Memory B cell (primary cell): ENCODE measurements around the gene RASAL2.
"Not testable (repeated sequence)": the region's sequence is repeated elsewhere in the genome, so short reads cannot be mapped to it uniquely, and the experiment has no call there.

Experiments
- ATAC-seq: fragments of 150-1000 bp; cut with Tn5 transposase; 2 replicates; pipeline ENCODE4 v1.10.0; 2021; ENCODE audit warnings: low read depth, mild to moderate bottlenecking, moderate library complexity
- DNase-seq, 2 donors: peaks; one replicate each; pipeline ENCODE4 v3.0.0; 2022; ENCODE audit warnings: low spot score in 2 of 2
- H3K27ac Mint-ChIP-seq: one replicate; pipeline ENCODE4 v1.8.0; 2022; ENCODE audit warnings: mild to moderate bottlenecking, moderate library complexity, mixed read lengths
- H3K27me3 Mint-ChIP-seq: one replicate; pipeline ENCODE4 v1.8.0; 2022; ENCODE audit warnings: mixed read lengths
- H3K36me3 Mint-ChIP-seq: one replicate; pipeline ENCODE4 v1.8.0; 2022; ENCODE audit warnings: mild to moderate bottlenecking, mixed read lengths
- H3K4me1 Mint-ChIP-seq: one replicate; pipeline ENCODE4 v1.8.0; 2022; ENCODE audit warnings: mixed read lengths
- H3K4me3 Mint-ChIP-seq: one replicate; pipeline ENCODE4 v1.8.0; 2022; ENCODE audit warnings: mild to moderate bottlenecking, moderate library complexity, mixed read lengths
- H3K9me3 Mint-ChIP-seq: one replicate; pipeline ENCODE4 v1.8.0; 2022; ENCODE audit warnings: mixed read lengths

The RASAL2 gene

DNA sequence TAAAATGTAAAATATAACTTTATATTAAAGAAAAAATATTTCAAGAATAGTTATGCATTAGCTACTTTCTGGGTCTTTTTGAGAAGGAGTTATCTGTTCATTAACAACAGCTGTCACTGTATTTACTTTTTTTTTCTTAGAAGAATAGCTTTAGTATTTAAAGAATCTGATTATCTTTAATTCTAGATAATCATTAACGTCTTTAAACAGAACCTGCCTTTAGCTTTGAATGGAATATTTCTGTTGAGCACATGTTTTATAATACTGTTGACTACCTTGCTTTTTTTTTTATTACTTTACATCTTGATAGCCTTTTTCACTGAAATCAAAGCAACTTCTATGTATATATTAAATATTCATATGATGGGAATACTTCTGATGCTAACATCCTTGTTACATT is 270.9 kb downstream of the RASAL2 start:
- ATAC-seq (no peak), DNase-seq (no peak)
- Mint-ChIP-seq H3K36me3 (no peaks in the 10 kb centered on the region), H3K4me1 (no peaks in the 10 kb centered on the region), H3K9me3 (no peaks in the 10 kb centered on the region), H3K27ac (no peak overlapping the region), H3K27me3 (peaks cover under 1% of the 10 kb centered on the region), H3K4me3 (no peak overlapping the region)

DNA sequence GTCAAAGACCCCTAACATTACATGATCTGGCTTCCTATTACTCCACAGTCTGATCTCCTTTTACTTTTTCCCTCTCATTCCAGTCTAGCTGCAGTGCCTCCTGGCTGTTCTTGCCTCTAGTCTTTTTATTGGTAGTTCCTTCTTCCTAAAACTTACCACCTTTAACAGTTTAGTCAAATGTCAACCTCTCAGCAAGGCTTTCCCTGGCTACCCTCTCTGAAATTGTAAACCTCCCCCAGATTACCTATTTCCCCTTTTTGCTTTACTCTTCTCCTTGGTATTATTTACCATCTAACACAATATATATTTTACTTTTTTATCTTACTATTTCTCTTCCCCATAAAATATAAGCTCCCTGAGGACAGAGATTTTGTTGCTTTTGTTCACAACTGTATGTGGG is 273.2 kb downstream of the RASAL2 start:
- no peak for ATAC-seq
- H3K27ac Mint-ChIP-seq, result no peak overlapping the region
- H3K4me3 Mint-ChIP-seq, result no peak overlapping the region
- no peaks in the 10 kb centered on the region for H3K9me3 Mint-ChIP-seq
- no peaks in the 10 kb centered on the region for H3K4me1 Mint-ChIP-seq
- H3K27me3 Mint-ChIP-seq, result peaks cover 3% of the 10 kb centered on the region
- no peaks in the 10 kb centered on the region for H3K36me3 Mint-ChIP-seq
- DNase-seq, result no peak

DNA sequence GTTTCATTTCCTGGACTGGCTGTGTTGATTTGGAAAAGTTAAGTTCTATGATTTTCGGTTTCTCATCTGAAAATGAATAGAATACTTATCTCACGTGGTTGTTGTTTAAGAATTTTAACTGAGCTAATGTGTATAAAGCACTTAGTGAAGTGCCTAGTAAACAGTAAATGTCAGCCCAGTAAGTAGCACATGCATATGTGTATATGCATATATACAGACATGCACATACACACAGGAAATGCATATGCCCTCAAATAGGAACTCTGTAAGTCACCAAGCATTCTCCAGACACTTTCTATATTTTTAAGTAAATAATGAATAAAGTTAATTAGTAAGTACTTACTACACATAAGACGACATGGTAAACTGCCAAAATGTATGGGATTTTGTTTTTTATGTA is 274.3 kb downstream of the RASAL2 start:
- Mint-ChIP-seq H3K9me3 (no peaks in the 10 kb centered on the region), H3K4me1 (no peaks in the 10 kb centered on the region)
- ATAC-seq, result no peak

DNA sequence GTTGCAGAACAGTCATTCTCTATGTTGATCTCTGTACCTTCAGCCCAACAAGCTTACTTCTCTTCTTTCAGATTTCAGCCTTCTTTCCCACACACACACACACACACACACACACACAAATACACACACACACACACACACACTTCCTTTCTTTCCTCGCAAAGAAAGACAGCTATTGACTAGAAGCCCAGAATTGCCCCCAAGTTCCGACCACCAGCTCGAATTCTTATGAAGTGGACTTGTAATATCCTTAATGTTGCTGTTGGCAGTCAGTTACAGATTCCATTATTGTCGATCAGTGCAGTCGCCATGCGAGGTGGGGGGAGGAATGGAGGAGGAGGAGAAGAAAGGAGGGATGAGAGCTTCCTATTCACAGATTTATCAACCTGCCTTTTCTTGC is 277.3 kb downstream of the RASAL2 start:
- Mint-ChIP-seq H3K27me3 (peaks cover 5% of the 10 kb centered on the region), H3K4me3 (no peak overlapping the region), H3K9me3 (no peaks in the 10 kb centered on the region), H3K36me3 (no peaks in the 10 kb centered on the region), H3K4me1 (no peaks in the 10 kb centered on the region), H3K27ac (no peak overlapping the region)
- ATAC-seq, result no peak
- no peak for DNase-seq

More for the DNA sequence above, 274.3 kb downstream of the RASAL2 start:
- H3K27ac Mint-ChIP-seq, result no peak overlapping the region
- H3K36me3 Mint-ChIP-seq, result no peaks in the 10 kb centered on the region
- H3K27me3 Mint-ChIP-seq, result peaks cover 3% of the 10 kb centered on the region
- H3K4me3 Mint-ChIP-seq, result no peak overlapping the region
- DNase-seq, result no peak

DNA sequence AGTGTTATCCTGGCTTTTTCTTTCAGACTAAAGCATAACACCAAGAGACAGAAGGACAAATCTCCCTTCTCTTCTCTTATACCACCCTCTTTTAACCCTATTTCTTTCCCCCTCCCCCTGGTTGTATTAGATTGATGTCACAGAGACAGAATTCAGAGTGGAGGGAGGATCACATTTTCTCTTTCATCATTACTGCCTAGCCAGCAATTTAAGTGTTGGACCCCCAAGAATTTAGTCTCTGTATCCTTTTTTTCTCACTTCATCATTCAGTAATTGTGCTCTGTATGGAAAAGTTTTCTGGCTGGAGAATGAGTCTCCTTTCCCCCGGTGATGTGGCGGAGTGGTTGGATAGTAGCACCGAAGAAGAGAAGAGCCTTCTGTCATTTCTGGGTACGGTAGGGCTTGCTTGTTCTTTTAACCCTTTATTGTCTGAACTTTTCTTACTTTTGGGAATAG is 278.1 kb downstream of the RASAL2 start:
- DNase-seq (no peak), ATAC-seq (no peak)
- Mint-ChIP-seq H3K36me3 (no peaks in the 10 kb centered on the region), H3K9me3 (no peaks in the 10 kb centered on the region), H3K27ac (no peak overlapping the region), H3K27me3 (peaks cover 5% of the 10 kb centered on the region), H3K4me1 (no peaks in the 10 kb centered on the region), H3K4me3 (no peak overlapping the region)

GRCh38 chr1:178374016-178374415 is 280.1 kb downstream of the RASAL2 start:
- Mint-ChIP-seq H3K4me3 (no peak overlapping the region), H3K27me3 (peaks cover 5% of the 10 kb centered on the region), H3K9me3 (no peaks in the 10 kb centered on the region), H3K4me1 (no peaks in the 10 kb centered on the region), H3K36me3 (no peaks in the 10 kb centered on the region), H3K27ac (no peak overlapping the region)
- DNase-seq (no peak), ATAC-seq (no peak)

- H3K36me3 Mint-ChIP-seq, result no peaks in the 10 kb centered on the region
- H3K9me3 Mint-ChIP-seq, result no peaks in the 10 kb centered on the region
- DNase-seq, result no peak
- no peak overlapping the region for H3K4me3 Mint-ChIP-seq
- no peak overlapping the region for H3K27ac Mint-ChIP-seq
- H3K4me1 Mint-ChIP-seq, result no peaks in the 10 kb centered on the region
- ATAC-seq, result no peak
- peaks cover 4% of the 10 kb centered on the region for H3K27me3 Mint-ChIP-seq
Observed at GRCh38 chr1:178376008-178376407, 282.1 kb downstream of the RASAL2 start.

GRCh38 chr1:178379807-178380206 is 285.9 kb downstream of the RASAL2 start:
- Mint-ChIP-seq H3K4me3 (no peak overlapping the region), H3K9me3 (no peaks in the 10 kb centered on the region), H3K4me1 (no peaks in the 10 kb centered on the region), H3K27ac (no peak overlapping the region), H3K27me3 (peaks cover 1% of the 10 kb centered on the region), H3K36me3 (no peaks in the 10 kb centered on the region)
- ATAC-seq (no peak), DNase-seq (no peak)

- no peak for ATAC-seq
- H3K36me3 Mint-ChIP-seq, result no peaks in the 10 kb centered on the region
- no peaks in the 10 kb centered on the region for H3K4me1 Mint-ChIP-seq
- no peak overlapping the region for H3K4me3 Mint-ChIP-seq
- H3K27me3 Mint-ChIP-seq, result peaks cover 1% of the 10 kb centered on the region
- no peaks in the 10 kb centered on the region for H3K9me3 Mint-ChIP-seq
- no peak for DNase-seq
- no peak overlapping the region for H3K27ac Mint-ChIP-seq
Observed at GRCh38 chr1:178382372-178382771, 288.5 kb downstream of the RASAL2 start.

DNA sequence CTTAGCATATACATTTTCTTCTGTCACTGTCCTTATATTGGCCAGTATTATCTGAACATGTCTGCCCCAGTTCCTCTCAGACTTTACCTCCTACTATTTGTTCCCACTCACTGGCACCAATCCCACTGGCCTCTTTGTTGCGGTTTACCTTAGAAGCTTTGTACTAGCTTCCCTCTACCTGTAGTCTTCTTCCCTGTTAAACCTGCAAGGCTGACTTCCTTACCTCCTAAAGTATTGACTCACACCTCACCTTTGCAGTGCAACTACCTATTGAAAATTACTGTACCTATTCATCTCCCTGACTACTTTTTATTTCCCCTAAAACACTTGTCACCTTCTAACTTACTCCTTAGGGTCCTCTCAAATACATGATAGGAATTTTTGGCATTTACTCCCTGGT is 291.8 kb downstream of the RASAL2 start:
- no peaks in the 10 kb centered on the region for H3K36me3 Mint-ChIP-seq
- H3K27me3 Mint-ChIP-seq, result no peaks in the 10 kb centered on the region
- H3K4me1 Mint-ChIP-seq, result no peaks in the 10 kb centered on the region
- H3K27ac Mint-ChIP-seq, result no peak overlapping the region
- DNase-seq (no peak), ATAC-seq (no peak)
- no peaks in the 10 kb centered on the region for H3K9me3 Mint-ChIP-seq
- H3K4me3 Mint-ChIP-seq, result no peak overlapping the region

- no peaks in the 10 kb centered on the region for H3K9me3 Mint-ChIP-seq
- H3K4me1 Mint-ChIP-seq, result no peaks in the 10 kb centered on the region
- H3K27ac Mint-ChIP-seq, result no peak overlapping the region
- peaks cover 1% of the 10 kb centered on the region for H3K27me3 Mint-ChIP-seq
- ATAC-seq (no peak), DNase-seq (no peak)
- no peaks in the 10 kb centered on the region for H3K36me3 Mint-ChIP-seq
- no peak overlapping the region for H3K4me3 Mint-ChIP-seq
Observed at GRCh38 chr1:178388418-178389145, 294.7 kb downstream of the RASAL2 start.

DNA sequence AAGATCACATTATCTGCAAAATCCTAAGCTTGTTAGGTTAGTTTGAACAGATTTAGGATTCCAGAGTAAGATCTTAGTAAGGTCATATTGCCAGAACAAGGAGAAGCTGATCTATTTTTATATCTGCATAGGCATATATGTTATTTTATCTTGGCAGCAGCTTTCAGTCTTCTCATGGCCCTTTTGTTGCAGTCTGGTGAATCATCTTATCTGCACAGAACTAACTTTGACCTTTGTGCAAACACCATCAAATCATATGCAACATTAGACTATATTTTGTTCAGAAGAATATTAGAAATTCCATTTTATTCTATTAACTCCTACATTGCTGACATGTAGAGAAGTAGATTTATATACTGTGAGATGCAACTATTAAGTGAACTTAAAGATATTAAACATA is 295.5 kb downstream of the RASAL2 start:
- no peak for ATAC-seq
- H3K36me3 Mint-ChIP-seq, result no peaks in the 10 kb centered on the region
- H3K4me3 Mint-ChIP-seq, result no peak overlapping the region

DNA sequence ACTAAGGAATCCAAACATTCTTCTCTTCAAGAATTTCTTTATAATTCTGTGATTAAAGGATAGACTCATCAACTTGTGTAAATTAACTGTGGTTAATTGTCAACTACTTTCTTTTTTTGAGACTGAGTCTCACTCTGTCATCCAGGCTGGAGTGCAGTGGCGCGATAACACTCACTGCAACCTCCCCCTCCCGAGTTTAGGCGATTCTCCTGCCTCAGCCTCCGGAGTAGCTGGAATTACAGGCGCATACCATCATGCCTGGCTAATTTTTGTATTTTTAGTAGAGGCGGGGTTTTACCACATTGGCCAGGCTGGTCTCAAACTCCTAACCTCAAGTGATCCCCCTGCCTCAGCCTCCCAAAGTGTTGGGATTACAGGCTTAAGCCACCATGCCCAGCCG is 296.4 kb downstream of the RASAL2 start:
- ATAC-seq, H3K27me3 Mint-ChIP-seq, H3K4me3 Mint-ChIP-seq, H3K4me1 Mint-ChIP-seq, H3K36me3 Mint-ChIP-seq, H3K9me3 Mint-ChIP-seq, H3K27ac Mint-ChIP-seq, DNase-seq: not testable (repeated sequence)

More for the DNA sequence above, 295.5 kb downstream of the RASAL2 start:
- no peaks in the 10 kb centered on the region for H3K4me1 Mint-ChIP-seq
- H3K27ac Mint-ChIP-seq, result no peak overlapping the region
- DNase-seq, result no peak
- no peaks in the 10 kb centered on the region for H3K9me3 Mint-ChIP-seq
- H3K27me3 Mint-ChIP-seq, result peaks cover 2% of the 10 kb centered on the region

- H3K4me3 Mint-ChIP-seq, result no peak overlapping the region
Observed at GRCh38 chr1:178393370-178393769, 299.5 kb downstream of the RASAL2 start.

GRCh38 chr1:178396789-178397188 is 302.9 kb downstream of the RASAL2 start:
- no peak overlapping the region for H3K4me3 Mint-ChIP-seq
- H3K27ac Mint-ChIP-seq, result no peak overlapping the region
- H3K9me3 Mint-ChIP-seq, result peaks cover 2% of the 10 kb centered on the region
- ATAC-seq (no peak), DNase-seq (no peak)
- no peaks in the 10 kb centered on the region for H3K36me3 Mint-ChIP-seq
- H3K4me1 Mint-ChIP-seq, result no peaks in the 10 kb centered on the region
- peaks cover 2% of the 10 kb centered on the region for H3K27me3 Mint-ChIP-seq

More at GRCh38 chr1:178393370-178393769, 299.5 kb downstream of the RASAL2 start:
- Mint-ChIP-seq H3K27ac (no peak overlapping the region), H3K9me3 (peaks cover 2% of the 10 kb centered on the region), H3K27me3 (peaks cover 2% of the 10 kb centered on the region), H3K4me1 (no peaks in the 10 kb centered on the region), H3K36me3 (no peaks in the 10 kb centered on the region)
- ATAC-seq (no peak), DNase-seq (no peak)
